ENCODE results near the gene AHCYL1. TPM values are rescaled to one million over a fixed set of nuclear protein-coding genes. Genes with fewer than 3 reads are reported as not detected.

Gene AHCYL1
- total RNA-seq, 1 experiment from 2014 or later = 89.0 TPM

DNA sequence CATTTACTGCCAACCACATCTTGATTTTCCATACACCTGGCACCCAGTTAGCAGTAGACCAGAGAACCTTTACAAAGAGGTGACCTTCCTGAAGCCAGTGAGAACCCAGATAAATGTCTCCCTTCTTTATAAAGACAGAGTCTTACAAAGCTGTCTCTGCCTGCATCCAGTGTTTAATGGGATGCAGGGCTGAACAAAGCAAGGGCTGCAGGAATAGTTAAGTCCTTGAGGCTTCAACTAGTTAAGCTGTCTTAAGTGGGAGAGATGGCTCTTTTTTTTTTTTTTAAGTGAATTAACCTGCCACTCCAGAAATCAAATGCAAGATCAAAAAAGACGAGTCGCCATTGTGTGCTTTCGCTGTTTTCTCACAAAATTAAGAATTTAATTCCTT lies 1.5 kb downstream of the AHCYL1 start:
- TF ChIP-seq, protein P1, sequence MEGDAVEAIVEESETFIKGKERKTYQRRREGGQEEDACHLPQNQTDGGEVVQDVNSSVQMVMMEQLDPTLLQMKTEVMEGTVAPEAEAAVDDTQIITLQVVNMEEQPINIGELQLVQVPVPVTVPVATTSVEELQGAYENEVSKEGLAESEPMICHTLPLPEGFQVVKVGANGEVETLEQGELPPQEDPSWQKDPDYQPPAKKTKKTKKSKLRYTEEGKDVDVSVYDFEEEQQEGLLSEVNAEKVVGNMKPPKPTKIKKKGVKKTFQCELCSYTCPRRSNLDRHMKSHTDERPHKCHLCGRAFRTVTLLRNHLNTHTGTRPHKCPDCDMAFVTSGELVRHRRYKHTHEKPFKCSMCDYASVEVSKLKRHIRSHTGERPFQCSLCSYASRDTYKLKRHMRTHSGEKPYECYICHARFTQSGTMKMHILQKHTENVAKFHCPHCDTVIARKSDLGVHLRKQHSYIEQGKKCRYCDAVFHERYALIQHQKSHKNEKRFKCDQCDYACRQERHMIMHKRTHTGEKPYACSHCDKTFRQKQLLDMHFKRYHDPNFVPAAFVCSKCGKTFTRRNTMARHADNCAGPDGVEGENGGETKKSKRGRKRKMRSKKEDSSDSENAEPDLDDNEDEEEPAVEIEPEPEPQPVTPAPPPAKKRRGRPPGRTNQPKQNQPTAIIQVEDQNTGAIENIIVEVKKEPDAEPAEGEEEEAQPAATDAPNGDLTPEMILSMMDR (conservative IDR thresholded peaks at IDR 0.05) = no peak
- peaks cover 5% of the 10 kb centered on the region; the same call in 1 of the 2 replicates for H3K4me1 ChIP-seq (ENCODE audit: insufficient read depth, low read length)
- H3K4ac ChIP-seq (ENCODE audit: low read depth, low read length) = no peak overlapping the region
- no peak overlapping the region for H2BK12ac ChIP-seq (ENCODE audit: insufficient read length, low read depth, low read length)
- H3K27me3 Mint-ChIP-seq (ENCODE audit: low read depth) = peaks cover 3% of the 10 kb centered on the region
- H2BK20ac ChIP-seq (ENCODE audit: low read depth, low read length, poor library complexity, severe bottlenecking) = no peak overlapping the region
- no peaks in the 10 kb centered on the region for H3K9me3 ChIP-seq (ENCODE audit: control insufficient read depth, low read depth, low read length)
- H3K79me2 ChIP-seq (ENCODE audit: insufficient read depth, low read length) = peaks cover 14% of the 10 kb centered on the region; the same call in 1 of the 2 replicates
- peaks cover 4% of the 10 kb centered on the region for H3K79me1 ChIP-seq (ENCODE audit: insufficient read depth, low read depth, low read length, poor library complexity, severe bottlenecking)
- H2AFZ ChIP-seq (ENCODE audit: low read length) = no peak overlapping the region
- no peak overlapping the region for H3K14ac ChIP-seq (ENCODE audit: insufficient read depth, low read length)
- H3K18ac ChIP-seq (ENCODE audit: insufficient read length, low read depth, low read length) = no peak overlapping the region
- no peak overlapping the region for H2BK5ac ChIP-seq (ENCODE audit: insufficient read length, low read length)
- no CpG with 5 or more reads among the region's 3 CpGs for WGBS (ENCODE audit: extremely low coverage, insufficient read length, low lambda C conversion rate)
- H4K5ac ChIP-seq (ENCODE audit: insufficient read length, low read depth, low read length) = no peak overlapping the region
- peak overlapping the region in 1 of 3 experiments; percentile 8; a peak in 1 of 7 replicates for H3K27ac Mint-ChIP-seq
- no peak overlapping the region for H4K8ac ChIP-seq (replicated peaks; ENCODE audit: insufficient read length, low read depth, low read length)
- H3T11ph ChIP-seq (ENCODE audit: low read length) = no peak overlapping the region
- no peak overlapping the region for H4K91ac ChIP-seq (ENCODE audit: insufficient read length, low read depth, low read length)
- H3K4me2 ChIP-seq (ENCODE audit: insufficient read depth, insufficient read length, low read length) = peak overlapping the region; percentile 82
- no peak for DNase-seq
- H2BK15ac ChIP-seq (ENCODE audit: low read depth, low read length) = no peak overlapping the region
- no peak overlapping the region for H3K56ac ChIP-seq (ENCODE audit: insufficient read length, low read depth, low read length)
- H3K9ac ChIP-seq (ENCODE audit: extremely low read depth, insufficient read length, low read length) = no peak overlapping the region
- H3K23me2 ChIP-seq (ENCODE audit: insufficient read length, low read depth, low read length, poor library complexity, severe bottlenecking) = peaks cover 5% of the 10 kb centered on the region
- no peak overlapping the region for H3K27ac ChIP-seq (ENCODE audit: insufficient read length, low read depth, low read length)
- H2BK120ac ChIP-seq (ENCODE audit: low read depth, low read length, poor library complexity, severe bottlenecking) = no peak overlapping the region
- no peak overlapping the region for H3K23ac ChIP-seq (ENCODE audit: insufficient read length, low read depth, low read length)
- H3K27me3 ChIP-seq (ENCODE audit: insufficient read depth, low read length) = no peaks in the 10 kb centered on the region
- H2AK5ac ChIP-seq (ENCODE audit: insufficient read length, low read length) = no peak overlapping the region
- peaks cover 33 to 39% of the 10 kb centered on the region in 2 experiments for H3K4me1 Mint-ChIP-seq
- no peaks in the 10 kb centered on the region for H3K9me3 Mint-ChIP-seq
- no peaks in the 10 kb centered on the region for H4K20me1 ChIP-seq (ENCODE audit: control insufficient read depth, insufficient read depth, insufficient read length)
- peaks cover 3 to 9% (median 5%) of the 10 kb centered on the region in 3 experiments; a peak in 5 of 7 replicates for H3K36me3 Mint-ChIP-seq (ENCODE audit: insufficient read depth in 1 of 3, low read depth in 3 of 3)
- peak overlapping the region; percentile 95 to 97 for H3K4me3 Mint-ChIP-seq

All from H9 (cell line).